Left lung (tissue), 10 donors: ENCODE data around the gene NEK10. TPM values are rescaled to one million over a fixed set of nuclear protein-coding genes. Genes with fewer than 3 reads are reported as not detected.

ENCODE experiments used
- ATAC-seq: fragments of 200-7000 bp; cut with Tn5 transposase; one replicate; pipeline ENCODE4 v1.9.1; 2020; ENCODE audit warnings: moderate library complexity
- DNase-seq, 4 donors: peaks; one replicate each; pipeline ENCODE4 v3.0.0-alpha.2; 2013 to 2020
- H3K27ac ChIP-seq, 2 donors: fragments of 200-600 bp; sonication (generic) in 1 of 2; one replicate each; pipeline versions ENCODE4 v1.5.0 to v1.8.0; 2020 to 2021
- H3K27me3 ChIP-seq, 2 donors: fragments of 200-600 bp; sonication (generic) in 1 of 2; one replicate each; pipeline versions ENCODE4 v1.5.0 to v1.8.0; 2020 to 2021
- H3K36me3 ChIP-seq, 2 donors: fragments of 200-600 bp; sonication (generic) in 1 of 2; one replicate each; pipeline versions ENCODE4 v1.5.0 to v1.8.0; 2020 to 2021
- H3K4me1 ChIP-seq, 2 donors: fragments of 200-600 bp; one replicate each; pipeline ENCODE4 v1.8.0; 2021
- H3K4me3 ChIP-seq, 2 donors: fragments of 200-600 bp; sonication (generic) in 1 of 2; one replicate each; pipeline versions ENCODE4 v1.5.0 to v1.8.0; 2020 to 2021; ENCODE audit warnings: mild to moderate bottlenecking in 1 of 2
- H3K9me3 ChIP-seq, 2 donors: fragments of 200-600 bp; sonication (generic) in 1 of 2; one replicate each; pipeline versions ENCODE4 v1.5.0 to v1.8.0; 2020 to 2021
- intact Hi-C, 2 donors: fragments of 100-400 bp; cut with DNase I; formaldehyde crosslinking; loops; one replicate each; pipeline versions ENCODE4 v1.11.2 to v1.14.2; 2022
- polyA plus RNA-seq, 6 donors: library from polyadenylated mRNA; unstranded; fragments of 120-200 nt; gene quantifications; one replicate each; pipeline ENCODE4 v1.2.1, GENCODE V29; 2013; ENCODE audit not compliant: insufficient read length in 6 of 6
- total RNA-seq, 2 donors: library from RNA; stranded (reverse); fragmentation: NEBNext Ultra II Directional; extraction: Animal tissue kit (Norgen Biotek cat#: 25700); gene quantifications; one replicate each; pipeline ENCODE4 v1.2.1, GENCODE V29; 2021
- TF ChIP-seq, protein P1 (sequence below), 2 donors: fragments of 200-600 bp; sonication (generic) in 1 of 2; IDR thresholded peaks; one replicate each; pipeline versions ENCODE4 v1.5.0 to v1.8.0; 2021; ENCODE audit warnings: antibody characterized with exemption in 2 of 2
- donor health status: DM: no; HTN: yes; CAD: no.
- donor health status: DM: no; HTN: no; CAD: no.

NEK10 gene
- total and polyA plus RNA-seq, 8 donors, result 1.5 to 7.9 (median 5.5) TPM

DNA sequence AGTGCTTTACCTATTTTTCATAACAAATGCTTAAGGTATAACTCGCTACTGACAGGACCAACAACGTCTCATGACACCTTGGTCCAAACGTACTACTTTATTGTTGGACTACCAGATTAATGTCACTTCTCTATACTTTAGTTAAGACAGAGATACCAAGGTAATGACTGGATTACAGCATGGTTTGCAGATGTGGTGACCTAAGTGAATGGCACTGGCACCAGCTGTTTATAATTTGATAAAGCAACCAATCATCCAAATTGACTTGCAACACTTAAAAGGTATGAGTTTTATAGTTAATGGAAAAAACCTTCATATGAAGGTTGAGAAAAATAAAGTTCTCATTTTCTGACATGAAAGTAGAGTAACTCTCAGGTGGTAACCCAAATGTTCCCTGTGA lies 209.0 kb downstream of the NEK10 start:
- no peaks in the 10 kb centered on the region for H3K36me3 ChIP-seq
- ATAC-seq, result no peak
- no peak for DNase-seq

DNA sequence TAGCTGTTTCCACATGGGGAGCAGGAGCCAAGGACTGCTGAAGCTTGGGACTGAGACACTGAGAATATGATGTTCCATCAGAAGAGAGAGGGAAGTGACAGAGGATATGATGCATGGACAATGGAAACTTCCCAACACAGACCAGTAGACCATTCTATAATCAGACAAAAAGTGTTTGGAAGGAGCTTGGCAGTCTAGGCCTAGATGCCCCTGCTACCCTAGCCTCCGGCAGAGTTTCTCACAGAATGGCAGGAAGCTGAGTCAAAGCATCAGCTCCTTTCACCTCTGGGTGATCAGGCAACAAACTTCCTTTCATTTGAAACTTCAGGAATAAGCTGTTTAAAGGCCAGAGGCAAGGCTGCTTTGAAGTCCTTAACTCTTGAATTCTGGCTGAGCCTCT lies 222.0 kb downstream of the NEK10 start:
- DNase-seq (no peak), ATAC-seq (no peak)
- TF ChIP-seq, protein P1, sequence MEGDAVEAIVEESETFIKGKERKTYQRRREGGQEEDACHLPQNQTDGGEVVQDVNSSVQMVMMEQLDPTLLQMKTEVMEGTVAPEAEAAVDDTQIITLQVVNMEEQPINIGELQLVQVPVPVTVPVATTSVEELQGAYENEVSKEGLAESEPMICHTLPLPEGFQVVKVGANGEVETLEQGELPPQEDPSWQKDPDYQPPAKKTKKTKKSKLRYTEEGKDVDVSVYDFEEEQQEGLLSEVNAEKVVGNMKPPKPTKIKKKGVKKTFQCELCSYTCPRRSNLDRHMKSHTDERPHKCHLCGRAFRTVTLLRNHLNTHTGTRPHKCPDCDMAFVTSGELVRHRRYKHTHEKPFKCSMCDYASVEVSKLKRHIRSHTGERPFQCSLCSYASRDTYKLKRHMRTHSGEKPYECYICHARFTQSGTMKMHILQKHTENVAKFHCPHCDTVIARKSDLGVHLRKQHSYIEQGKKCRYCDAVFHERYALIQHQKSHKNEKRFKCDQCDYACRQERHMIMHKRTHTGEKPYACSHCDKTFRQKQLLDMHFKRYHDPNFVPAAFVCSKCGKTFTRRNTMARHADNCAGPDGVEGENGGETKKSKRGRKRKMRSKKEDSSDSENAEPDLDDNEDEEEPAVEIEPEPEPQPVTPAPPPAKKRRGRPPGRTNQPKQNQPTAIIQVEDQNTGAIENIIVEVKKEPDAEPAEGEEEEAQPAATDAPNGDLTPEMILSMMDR (IDR thresholded peaks at IDR 0.05), result no peak
- H3K36me3 ChIP-seq, result no peaks in the 10 kb centered on the region
- intact Hi-C loops, result no loop called here
- no peaks in the 10 kb centered on the region for H3K9me3 ChIP-seq
- H3K4me3 ChIP-seq, result no peak overlapping the region
- no peaks in the 10 kb centered on the region for H3K27me3 ChIP-seq
- no peaks in the 10 kb centered on the region for H3K4me1 ChIP-seq
- H3K27ac ChIP-seq, result peak overlapping the region in 1 of 2 donors; percentile 59

More for the DNA sequence above, 209.0 kb downstream of the NEK10 start:
- H3K4me3 ChIP-seq, result no peak overlapping the region
- no peaks in the 10 kb centered on the region for H3K4me1 ChIP-seq
- H3K9me3 ChIP-seq, result no peaks in the 10 kb centered on the region
- intact Hi-C loops, result no loop called here
- H3K27me3 ChIP-seq, result no peaks in the 10 kb centered on the region
- H3K27ac ChIP-seq, result no peak overlapping the region
- TF ChIP-seq, protein P1 (IDR thresholded peaks at IDR 0.05), result no peak

DNA sequence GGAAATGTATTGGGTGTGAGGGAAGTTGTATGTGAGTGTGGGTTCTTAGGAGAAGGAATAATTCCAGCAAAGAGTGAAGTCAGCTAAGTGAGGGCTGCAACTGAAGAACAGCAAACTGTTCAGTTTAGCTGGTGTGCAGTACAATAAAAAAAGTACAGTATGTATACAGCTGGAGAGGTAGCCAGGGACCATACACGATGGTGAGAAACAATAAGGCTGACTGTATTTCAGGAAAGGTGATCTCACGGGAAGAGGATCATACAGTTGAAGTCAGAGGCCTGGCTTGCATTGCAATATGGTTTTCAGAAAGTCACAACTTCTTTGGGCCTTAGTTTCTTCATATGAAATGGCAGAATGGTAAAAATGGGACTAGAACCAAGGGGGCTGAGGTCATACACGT lies 222.4 kb downstream of the NEK10 start:
- Histone ChIP-seq H3K4me3 (no peak overlapping the region), H3K36me3 (no peaks in the 10 kb centered on the region), H3K9me3 (no peaks in the 10 kb centered on the region), H3K4me1 (no peaks in the 10 kb centered on the region), H3K27me3 (no peaks in the 10 kb centered on the region), H3K27ac (peak overlapping the region in 1 of 2 donors; percentile 59)
- DNase-seq (no peak), ATAC-seq (no peak)
- intact Hi-C loops, result no loop called here
- TF ChIP-seq, protein P1 (IDR thresholded peaks at IDR 0.05), result no peak

DNA sequence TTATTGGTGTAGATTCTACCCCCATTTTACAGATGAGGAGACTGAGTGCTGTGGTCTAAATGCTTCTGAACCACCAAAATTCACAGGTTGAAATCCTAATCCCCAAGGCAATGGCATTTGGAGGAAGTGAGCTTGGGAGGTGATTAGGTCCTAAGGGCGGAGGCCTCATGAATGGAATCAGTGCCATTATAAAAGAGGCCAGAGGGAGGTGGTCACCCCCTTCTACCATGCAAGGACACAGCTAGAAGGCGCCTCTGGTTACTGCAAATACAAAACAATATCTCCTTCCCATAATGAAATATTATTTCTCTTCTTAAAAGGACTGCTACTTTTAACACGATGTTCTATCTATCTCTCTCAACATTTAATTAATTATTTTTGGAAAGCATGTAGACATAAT lies 223.5 kb downstream of the NEK10 start:
- Histone ChIP-seq H3K4me3 (no peak overlapping the region), H3K4me1 (no peaks in the 10 kb centered on the region), H3K27ac (no peak overlapping the region), H3K9me3 (peaks cover 0 to 5% of the 10 kb centered on the region in 2 donors), H3K36me3 (no peaks in the 10 kb centered on the region), H3K27me3 (no peaks in the 10 kb centered on the region)
- intact Hi-C loops, result no loop called here
- TF ChIP-seq, protein P1 (IDR thresholded peaks at IDR 0.05), result no peak
- DNase-seq (no peak), ATAC-seq (no peak)

DNA sequence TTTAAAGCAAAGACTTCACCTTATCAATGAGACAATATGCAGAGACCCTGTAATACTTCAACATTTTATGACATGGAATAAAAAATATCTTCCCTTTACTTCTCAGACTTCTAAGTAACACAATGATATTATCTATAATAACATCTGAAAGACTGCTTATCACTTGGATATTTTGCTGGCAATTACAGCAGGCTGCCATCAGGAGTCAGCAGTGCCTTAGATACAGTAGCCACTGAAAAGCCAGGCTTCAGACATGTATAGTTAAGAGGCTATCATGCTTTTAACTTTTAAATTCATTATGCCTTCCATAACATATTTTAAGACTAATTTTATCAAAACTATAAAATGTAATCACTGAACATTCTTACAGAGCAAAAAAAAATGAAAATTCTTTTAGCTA lies 227.5 kb downstream of the NEK10 start:
- DNase-seq (no peak), ATAC-seq (no peak)
- Histone ChIP-seq H3K4me1 (no peaks in the 10 kb centered on the region), H3K4me3 (no peak overlapping the region), H3K36me3 (no peaks in the 10 kb centered on the region), H3K9me3 (peaks cover 0 to 5% of the 10 kb centered on the region in 2 donors), H3K27me3 (no peaks in the 10 kb centered on the region), H3K27ac (no peak overlapping the region)
- TF ChIP-seq, protein P1 (IDR thresholded peaks at IDR 0.05), result no peak
- intact Hi-C loops, result no loop called here
